ENCODE data around the gene TBL1XR1. TPM values are rescaled to one million over a fixed set of nuclear protein-coding genes. Genes with fewer than 3 reads are reported as not detected.

TBL1XR1 gene
- total RNA-seq, 1 experiment from 2014 or later, result 143 TPM

DNA sequence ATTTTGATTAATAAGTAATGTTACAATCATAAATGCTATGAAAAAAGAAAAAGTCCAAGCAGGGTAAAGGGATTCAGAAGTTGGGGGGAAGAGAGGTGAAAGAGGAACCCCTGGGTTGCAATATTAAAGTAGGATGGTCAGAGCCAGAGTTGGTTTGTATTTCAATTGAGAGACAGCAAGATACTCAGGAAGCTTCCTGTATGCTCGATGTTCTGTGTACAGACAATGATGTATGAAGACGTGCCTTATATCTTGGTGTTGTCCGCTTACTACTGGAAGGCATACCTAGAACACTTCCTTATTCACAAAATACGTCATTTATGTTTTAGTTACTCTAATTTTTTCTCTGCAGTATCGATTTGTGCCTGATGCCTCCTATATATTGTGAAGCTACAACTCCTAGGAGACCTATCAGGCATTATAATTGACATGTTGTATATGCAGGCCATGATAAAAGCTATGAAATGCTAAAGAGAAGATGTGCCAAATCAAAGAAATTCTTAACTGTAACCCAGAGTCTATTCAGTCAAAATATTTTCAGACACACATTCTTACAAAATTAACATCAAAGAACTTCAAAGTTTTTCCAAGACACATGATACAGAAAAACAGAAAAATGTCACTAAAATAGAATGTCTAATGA lies 87.5 kb downstream of the TBL1XR1 start:
- no peak for DNase-seq (ENCODE audit: low read depth)

DNA sequence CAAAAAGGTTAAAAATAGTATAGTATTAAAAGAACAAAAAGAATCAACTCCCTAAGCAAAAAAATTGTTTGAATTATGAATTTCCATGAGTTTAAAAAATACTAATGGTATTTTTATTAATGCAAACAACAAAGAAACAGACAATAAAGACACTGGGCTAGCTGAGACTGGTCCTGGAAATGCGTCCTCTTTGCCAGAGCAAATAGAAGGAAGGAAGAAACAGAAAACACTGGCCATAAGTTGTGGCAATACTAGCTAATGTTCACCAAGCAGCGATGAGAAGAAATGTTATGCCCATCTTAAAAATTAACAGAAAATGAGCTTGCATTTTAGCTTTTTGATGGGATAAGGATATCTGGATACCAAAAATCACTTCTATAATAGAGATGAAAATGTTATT lies 88.6 kb downstream of the TBL1XR1 start:
- no peak for DNase-seq (ENCODE audit: low read depth)

DNA sequence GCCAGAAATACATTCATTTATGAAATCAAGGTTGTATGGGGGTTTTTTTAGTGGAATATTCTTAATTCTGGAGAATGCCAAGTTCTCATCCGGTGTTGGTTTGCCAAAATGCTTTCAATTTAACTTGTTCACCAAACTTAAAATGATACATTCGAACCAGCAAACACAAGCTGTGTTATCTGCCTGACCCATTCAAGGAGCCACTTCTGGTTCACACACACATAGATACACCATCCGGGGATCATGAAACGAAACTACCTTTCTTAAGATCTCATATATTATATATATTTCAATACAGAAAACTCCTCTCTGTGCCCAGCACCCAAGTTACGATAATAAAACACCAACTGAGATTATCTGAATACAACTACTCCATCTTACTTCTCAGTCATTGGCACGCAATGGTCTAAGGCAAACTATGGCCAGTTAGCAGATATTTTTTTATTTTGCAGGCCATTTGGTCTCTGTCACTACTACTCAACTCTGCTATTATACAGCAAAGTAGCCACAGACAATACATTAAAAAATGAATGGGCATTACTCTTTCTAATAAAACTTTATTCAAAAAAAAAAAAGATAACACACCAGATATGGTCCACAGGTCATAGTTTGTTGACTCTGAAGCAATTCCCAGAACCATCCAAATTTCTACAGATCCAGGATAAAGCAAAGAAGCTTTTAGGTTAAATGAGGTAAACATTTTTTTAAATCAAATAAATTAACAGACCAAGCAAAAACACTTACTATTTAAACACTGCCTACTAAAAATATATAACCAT lies 89.6 kb downstream of the TBL1XR1 start:
- no peak for DNase-seq (ENCODE audit: low read depth)

DNA sequence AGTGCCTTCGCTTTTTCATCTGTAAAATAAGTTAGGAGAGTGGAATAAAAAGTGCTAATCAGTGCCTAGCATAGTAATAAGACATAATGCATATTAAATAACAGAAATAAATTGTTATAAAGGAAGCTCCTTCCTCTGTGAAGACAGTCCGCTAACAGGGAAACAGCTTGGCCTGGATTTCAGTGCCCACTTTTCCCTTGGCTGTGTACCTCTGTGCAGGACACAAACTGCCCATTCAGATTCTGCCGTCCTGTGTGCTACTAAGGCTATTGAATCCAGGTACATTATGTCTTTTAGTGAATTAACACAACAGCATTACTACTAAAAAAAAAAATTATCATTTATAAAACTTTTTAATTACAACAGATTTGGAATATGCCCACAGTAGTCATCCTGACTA lies 90.7 kb downstream of the TBL1XR1 start:
- DNase-seq (ENCODE audit: low read depth), result no peak

DNA sequence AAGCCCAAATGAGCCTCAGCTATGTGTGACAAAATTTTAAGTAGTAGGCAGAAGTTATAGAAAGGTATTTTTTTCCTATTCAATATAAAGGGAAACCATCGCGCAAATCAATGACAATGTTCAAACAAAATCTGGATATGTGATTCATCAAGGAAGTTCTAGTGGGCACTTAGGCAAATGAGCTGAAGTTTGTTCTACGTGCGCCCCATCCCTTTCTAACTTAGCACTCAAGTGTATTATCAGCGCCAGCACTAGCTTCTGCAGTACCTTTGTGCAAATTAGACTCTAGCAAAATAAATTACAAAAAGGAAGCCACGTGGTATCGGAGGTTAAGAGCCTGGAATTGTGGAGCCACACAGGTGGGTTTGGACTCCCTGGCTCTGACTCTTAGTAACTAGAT lies 91.1 kb downstream of the TBL1XR1 start:
- DNase-seq (ENCODE audit: low read depth), result no peak

DNA sequence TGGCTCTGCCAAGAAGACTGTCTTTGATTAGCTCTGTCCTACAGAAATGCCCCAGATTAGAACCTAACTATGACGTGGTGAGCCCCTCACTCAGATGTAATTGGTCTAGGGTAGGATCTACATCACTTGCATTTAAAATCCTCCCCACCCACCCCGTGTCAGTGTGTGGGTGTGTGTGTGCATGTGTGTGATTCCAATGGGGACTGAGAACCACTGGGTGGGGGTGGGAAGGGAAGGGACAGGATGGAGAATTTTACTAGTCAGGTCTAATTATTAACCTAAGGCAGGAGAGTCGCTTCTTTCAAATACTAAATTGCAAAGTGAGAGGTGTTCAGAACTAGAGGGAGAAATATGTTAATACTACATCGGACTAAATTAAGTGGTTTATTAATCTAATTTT lies 91.7 kb downstream of the TBL1XR1 start:
- no peak for DNase-seq (ENCODE audit: low read depth)

DNA sequence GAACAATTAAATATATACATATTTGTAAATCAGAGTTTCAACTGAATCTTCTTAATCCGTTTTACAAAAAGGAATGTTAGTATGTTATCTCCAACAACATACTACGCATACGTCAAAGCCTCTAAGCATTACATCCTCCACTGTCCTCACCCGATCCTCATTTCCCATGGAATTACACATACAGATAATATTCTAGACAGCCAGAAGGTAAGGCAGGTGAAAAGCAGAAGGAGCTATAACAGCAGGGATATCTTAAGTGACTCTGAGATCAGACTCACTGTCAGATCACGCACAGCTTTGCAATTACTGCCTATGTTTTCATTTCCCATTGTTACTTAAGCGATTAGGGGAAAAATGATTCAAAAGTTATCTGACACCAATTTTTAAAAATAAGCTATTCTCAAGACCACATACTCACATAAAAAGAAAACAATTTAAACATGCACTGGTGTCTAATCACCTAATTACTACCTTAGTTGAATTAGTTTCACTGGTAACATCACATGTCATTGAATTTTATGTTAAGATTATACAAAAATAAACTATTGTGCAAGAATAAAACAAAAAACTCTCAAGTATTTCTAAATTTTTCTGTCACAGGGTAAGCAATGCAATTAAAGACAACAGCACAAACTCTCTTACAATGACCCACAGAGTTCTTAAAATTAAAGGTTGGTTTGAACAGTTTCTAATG lies 92.8 kb downstream of the TBL1XR1 start:
- DNase-seq (ENCODE audit: low read depth), result no peak

DNA sequence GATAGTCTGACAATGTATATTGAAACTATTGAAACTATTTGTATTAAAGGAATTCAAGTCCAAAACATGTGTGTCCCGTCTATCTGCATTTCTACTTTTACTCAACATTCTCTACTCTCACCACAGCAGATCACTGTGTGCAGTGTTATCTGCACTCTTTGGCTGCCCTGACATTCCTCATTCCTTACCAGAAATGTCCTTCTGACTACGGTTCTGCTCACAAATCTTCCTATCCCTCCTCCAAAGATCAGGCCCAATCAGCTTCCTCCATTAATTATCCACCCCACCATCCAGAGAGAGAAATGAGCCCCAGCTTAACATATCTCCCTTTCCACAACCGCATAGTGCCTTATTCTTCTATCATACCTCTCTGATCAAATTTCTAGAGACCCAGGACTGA lies 94.7 kb downstream of the TBL1XR1 start:
- no peak for DNase-seq (ENCODE audit: low read depth)

DNA sequence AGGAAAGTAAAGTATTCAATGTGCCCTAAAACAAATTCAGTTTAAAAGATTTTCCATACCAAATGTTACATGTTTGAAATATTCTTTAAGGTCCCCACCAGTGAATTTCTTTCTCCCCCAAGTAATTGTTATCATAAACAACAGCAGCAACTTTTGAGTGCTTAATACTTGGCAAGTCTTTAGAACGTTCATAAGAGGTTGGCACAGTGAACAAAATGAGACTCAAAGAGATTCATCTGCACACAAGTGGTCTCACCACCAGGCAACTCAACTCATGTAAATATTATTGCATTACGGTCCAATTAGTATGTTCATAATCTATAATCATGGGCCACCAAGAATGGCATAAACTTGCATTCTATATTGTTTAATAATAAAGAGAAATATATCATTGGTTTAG lies 98.7 kb downstream of the TBL1XR1 start:
- DNase-seq (ENCODE audit: low read depth), result no peak

DNA sequence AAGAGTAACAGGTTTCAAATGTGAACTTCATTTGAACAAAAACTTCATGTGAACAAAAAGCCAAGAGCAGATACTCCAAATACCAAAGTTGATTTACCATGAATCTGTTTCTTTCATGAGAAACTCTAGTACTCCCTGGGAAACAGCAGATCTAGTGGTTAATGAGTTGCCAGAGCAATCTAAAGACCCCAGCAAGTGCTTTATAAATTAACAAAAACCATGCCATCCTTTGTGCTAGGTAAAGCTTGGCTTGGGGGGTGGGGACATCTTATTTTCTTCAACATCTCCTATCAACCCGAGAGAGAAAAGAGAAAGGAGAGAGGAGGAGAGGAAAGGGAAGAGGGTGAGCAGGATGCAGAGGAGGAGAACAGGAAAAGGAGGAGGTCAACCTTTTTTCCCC lies 100.7 kb downstream of the TBL1XR1 start:
- no peak for DNase-seq (ENCODE audit: low read depth)

DNA sequence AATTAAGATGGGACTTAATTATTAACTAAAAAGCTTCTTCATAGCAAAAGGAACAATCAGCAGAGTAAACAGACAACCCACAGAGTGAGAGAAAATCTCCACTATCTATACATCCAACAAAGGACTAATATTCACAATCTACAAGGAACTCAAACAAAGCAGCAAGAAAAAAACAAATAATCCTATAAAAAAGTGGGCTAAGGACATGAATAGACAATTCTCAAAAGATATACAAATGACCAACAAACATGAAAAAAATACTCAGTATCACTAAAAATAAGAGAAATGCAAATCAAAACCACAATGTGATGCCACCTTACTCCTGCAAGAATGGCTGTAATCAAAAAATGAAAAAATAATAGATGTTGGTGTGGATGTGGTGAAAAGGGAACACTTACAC lies 103.3 kb downstream of the TBL1XR1 start:
- no peak for DNase-seq (ENCODE audit: low read depth)

DNA sequence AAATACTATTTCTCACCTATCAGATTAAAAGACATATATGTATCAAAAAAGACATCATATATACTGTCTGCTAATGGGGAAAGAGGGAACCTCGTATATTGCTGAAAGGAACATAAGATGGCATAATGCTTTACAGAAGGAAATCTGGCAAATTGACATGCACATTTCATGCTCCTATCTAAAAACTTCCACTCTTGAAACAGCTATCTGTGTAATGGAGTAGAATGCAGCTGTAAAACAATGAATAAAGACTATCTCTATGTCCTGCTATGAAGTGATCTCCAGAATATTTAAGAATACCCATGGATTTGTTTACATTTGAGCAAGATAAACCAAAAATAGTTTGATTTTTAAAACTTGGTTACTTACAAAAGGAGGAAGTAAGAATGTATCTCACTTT lies 107.4 kb downstream of the TBL1XR1 start:
- no peak for DNase-seq (ENCODE audit: low read depth)

DNA sequence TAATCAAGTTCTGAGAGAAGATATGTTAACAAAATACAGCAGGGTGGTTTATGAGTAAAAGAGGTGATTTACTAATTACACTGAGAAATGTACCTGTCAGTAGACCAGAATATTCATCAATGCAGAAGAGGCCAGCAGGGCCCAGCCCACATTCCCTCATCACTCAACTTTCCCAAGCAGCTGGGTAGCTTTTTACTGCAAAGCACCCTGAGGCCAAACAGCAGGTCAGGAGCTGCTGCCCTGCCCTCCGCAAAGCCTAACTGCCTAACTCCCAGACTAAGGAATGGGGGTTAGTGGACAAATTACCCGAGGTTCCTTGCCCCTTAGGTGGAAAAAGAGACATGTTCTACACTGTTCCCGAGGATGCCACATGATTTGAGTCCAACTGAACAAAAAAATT lies 108.2 kb downstream of the TBL1XR1 start:
- DNase-seq (ENCODE audit: low read depth), result peak; percentile 30

DNA sequence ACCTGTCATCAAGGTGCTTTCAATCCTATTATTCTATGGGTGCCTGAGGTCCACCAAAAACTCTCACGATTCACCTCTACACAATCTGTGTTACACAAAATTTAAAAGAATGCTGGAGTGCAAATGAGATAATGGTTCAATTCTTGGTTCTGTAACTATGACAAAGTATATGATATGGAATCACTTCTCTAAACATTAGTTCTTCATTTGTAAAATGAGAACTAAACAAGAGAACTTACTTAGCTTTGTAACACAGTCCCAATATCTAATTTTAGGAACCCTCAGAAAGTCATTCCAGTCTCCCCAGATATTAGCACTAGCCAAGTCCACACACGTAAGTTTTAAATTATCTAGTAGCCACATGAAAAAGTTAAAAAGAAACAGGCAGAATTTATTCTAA lies 111.5 kb downstream of the TBL1XR1 start:
- no peak for DNase-seq (ENCODE audit: low read depth)

DNA sequence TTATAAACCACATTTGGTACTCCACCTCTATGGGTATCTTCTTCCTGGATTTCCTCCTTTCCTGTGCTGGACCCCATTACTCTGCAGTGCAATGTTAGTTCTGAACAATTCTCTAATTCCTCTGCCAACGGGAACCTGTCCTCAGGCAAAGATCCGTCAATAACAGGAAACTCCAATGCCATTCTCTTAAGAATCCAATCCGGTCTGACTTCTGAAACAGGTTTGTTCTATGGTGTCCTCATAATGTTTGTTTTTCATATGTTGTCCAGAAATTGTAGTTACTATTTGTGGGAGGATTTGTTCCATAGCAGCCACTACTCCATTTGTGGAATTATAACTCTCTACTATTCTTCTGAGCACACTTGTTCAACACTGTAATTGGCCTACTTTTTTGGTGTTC lies 112.7 kb downstream of the TBL1XR1 start:
- DNase-seq (ENCODE audit: low read depth), result no peak

DNA sequence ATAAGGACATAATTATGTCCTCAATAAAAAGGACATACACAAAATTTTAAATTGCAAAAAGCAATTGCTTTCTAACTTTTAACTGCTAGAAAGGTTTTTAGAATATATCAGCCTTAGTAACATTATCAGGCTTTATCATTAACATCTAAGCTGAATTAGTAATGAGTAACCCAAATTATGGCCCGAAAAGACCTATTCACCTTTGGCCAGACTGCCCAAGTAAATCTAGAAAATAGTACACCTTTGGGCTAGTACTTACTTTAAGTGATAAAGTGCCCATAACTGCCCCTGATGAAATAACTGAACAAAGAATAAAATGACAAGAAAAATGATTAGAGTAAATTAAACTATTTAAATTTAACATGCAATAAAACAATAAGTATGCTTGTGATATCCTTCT lies 117.2 kb downstream of the TBL1XR1 start:
- no peak for DNase-seq (ENCODE audit: low read depth)

DNA sequence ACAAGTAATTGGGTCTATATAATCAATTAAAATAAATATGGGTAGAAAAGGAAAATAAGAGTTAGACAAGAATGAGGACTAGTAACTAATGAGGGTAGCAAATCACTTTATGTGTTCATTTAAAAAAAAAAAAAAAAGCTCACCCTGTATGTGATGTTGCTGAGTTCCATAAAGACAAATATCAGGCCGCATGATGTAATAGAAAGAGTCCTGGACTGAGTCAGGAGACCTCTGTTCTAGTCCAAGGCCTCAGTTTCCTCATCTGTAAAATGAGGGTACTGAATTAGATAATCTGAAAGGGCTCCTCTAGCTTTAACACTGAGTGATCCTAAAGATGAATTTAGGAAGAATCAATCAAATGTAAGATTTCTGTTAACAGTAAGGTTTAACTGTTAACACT lies 117.6 kb downstream of the TBL1XR1 start:
- DNase-seq (ENCODE audit: low read depth), result no peak

DNA sequence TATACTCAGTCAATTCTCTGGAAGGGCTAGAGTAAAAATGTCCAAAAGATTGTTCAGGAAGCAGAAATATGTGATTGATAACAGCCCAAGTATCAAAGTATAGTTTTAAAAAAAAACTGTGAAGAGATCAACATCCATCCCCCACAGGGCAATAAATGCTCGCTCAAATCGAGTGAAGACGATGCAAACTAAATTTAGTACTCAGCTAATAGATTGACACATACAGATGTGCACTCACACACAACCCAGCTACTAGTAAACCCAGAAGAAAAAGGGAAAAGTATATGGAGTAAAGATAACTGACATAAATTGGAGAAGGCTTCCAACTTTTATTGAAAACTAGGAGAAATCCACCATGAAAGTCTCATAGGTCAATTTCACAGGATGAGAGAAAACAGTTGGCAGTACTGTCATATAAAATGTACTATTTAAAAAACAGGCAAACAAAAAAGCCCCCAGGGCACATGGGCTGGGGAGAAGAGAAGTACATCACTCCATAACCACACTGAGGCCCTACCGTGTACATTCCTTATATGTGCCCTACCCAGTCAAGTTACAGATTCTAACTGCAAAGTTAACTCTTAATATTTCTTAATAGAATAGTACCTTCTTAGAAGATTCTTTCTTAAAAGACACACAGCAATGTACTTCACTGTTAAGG lies 125.7 kb downstream of the TBL1XR1 start:
- DNase-seq (ENCODE audit: low read depth), result peak; percentile 60

DNA sequence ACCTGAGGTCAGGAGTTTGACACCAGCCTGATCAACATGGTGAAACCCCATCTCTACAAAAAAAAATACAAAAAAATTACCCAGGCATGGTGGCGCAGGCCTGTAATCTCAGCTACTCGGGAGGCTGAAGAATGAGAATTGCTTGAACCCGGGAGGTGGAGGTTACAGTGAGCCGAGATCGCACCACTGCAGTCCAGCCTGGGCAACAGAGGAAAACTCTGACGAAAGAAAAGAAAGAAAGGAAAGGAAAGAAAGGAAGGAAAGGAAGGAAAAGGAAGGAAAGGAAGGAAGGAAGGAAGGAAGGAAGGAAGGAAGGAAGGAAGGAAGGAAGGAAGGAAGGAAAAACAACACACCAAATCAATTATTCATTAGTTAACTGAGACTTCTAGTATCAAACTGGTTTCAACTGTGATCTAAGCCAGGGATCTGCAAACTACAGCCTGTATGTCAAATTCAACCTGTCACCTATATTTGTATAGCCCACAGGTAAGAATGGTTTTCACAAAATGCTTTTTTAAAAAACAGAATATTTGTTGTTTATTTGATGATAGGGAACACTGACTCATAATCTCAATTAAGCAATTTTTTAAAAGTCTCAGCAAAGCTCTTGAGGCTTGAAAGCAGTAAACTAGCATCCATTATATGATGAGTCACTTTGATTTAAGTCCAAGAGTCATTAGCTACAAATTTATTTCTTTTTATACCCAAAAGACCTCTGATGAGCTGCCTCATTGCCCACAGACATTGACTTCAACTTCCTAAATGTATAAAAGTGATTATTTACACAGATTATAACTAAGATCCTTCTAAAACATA lies 127.6 kb downstream of the TBL1XR1 start:
- DNase-seq (ENCODE audit: low read depth), result peak; percentile 40

DNA sequence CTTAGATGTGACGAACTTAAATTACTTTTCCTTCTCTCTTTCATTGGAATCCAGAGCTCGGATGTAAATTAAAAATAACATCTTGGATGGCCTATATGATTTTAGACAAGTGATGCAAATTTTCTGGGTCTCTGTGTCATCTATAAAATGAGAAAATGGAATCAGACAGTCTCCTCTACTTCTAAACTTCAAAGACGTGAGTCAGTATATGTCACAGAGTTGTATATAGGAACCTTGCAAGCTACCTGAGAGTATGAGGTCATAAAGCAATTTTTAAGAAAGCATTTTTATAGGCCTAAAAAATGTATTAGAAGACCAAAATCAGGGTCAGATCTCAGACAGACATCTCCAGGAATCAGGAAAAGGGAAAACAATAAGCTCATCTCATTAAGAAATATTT lies 128.3 kb downstream of the TBL1XR1 start:
- DNase-seq (ENCODE audit: low read depth), result no peak

DNA sequence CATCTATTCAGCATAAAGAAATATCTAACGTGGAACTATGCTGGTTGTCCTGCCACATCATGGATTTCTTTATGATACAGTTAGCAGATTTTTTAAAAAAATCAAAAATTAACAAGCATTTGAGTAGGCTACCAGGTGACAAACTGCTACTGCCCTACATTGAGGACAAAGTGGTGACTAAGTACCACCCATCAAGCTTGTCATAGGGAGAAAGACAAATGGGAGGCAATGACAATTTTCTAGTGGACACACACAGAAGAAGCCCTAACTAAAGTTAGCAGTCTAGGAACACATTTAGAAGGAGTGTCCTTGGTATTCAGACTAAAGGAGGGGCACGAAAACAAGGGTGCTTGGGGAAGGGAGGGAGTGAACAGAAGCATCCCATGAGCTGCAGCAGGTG lies 131.2 kb downstream of the TBL1XR1 start:
- no peak for DNase-seq (ENCODE audit: low read depth)

Data from RPMI7951 (cell line).